GM21825 (cell line): ENCODE data around the gene METTL6.
"Not testable (repeated sequence)": the region's sequence is repeated elsewhere in the genome, so short reads cannot be mapped to it uniquely, and the experiment has no call there.

Experiments
- ATAC-seq: cut with Tn5 transposase; IDR thresholded peaks from one replicate; pipeline ENCODE4 v1.9.1; 2021; ENCODE audit warnings: mild to moderate bottlenecking, moderate library complexity; ENCODE audit not compliant: unreplicated experiment

METTL6 gene

GRCh38 chr3:15375461-15376000 is 51.8 kb downstream of the METTL6 start:
- no peak for ATAC-seq

- no peak for ATAC-seq
Measured at GRCh38 chr3:15372918-15373317, 54.4 kb downstream of the METTL6 start.

- ATAC-seq = no peak
Measured at GRCh38 chr3:15368561-15369135, 58.7 kb downstream of the METTL6 start.

GRCh38 chr3:15367059-15367458 is 60.3 kb downstream of the METTL6 start:
- no peak for ATAC-seq

- not testable (repeated sequence) for ATAC-seq
Measured at GRCh38 chr3:15364078-15364477, 63.3 kb downstream of the METTL6 start.

- ATAC-seq = peak; percentile 79
Measured at GRCh38 chr3:15361494-15362214, 65.7 kb downstream of the METTL6 start.

GRCh38 chr3:15360788-15361493 is 66.4 kb downstream of the METTL6 start:
- no peak for ATAC-seq
